OCI-LY1 (cell line): ENCODE measurements around the gene MUCL1.

Experiments
- H2AFZ ChIP-seq: fragments of 200-600 bp; sonication (generic), shearing (Covaris generic); 2 replicates; pipeline ENCODE4 v1.6.0; 2014; ENCODE audit warnings: antibody characterized with exemption, mild to moderate bottlenecking, low read length
- H3F3A ChIP-seq: fragments of 200-600 bp; sonication (generic), shearing (Covaris generic); 2 replicates; pipeline ENCODE4 v1.6.0; 2014; ENCODE audit warnings: mild to moderate bottlenecking, antibody characterized with exemption, low read length, moderate library complexity; ENCODE audit not compliant: insufficient read depth
- H3K27ac ChIP-seq: fragments of 200-600 bp; sonication (generic); 2 replicates; pipeline ENCODE4 v1.5.1; 2014; ENCODE audit warnings: low read length, mixed run types, mild to moderate bottlenecking, low read depth; ENCODE audit not compliant: poor library complexity, severe bottlenecking
- H3K27me3 ChIP-seq: fragments of 200-600 bp; sonication (generic); 2 replicates; pipeline ENCODE4 v1.6.0; 2014; ENCODE audit warnings: antibody characterized with exemption, mild to moderate bottlenecking, low read length, moderate library complexity; ENCODE audit not compliant: insufficient read depth
- H3K36me3 ChIP-seq: fragments of 200-600 bp; sonication (generic); 2 replicates; pipeline ENCODE4 v1.6.1; 2014; ENCODE audit warnings: mild to moderate bottlenecking, antibody characterized with exemption, low read length, moderate library complexity, mixed read lengths; ENCODE audit not compliant: insufficient read depth
- H3K4me1 ChIP-seq: fragments of 200-600 bp; sonication (generic); 2 replicates; pipeline ENCODE4 v1.5.1; 2014; ENCODE audit warnings: mild to moderate bottlenecking, low read length, moderate library complexity; ENCODE audit not compliant: insufficient read depth, severe bottlenecking
- H3K4me2 ChIP-seq: fragments of 200-600 bp; sonication (generic), shearing (Covaris generic); 2 replicates; pipeline ENCODE4 v1.6.1; 2014; ENCODE audit warnings: low read length
- H3K4me3 ChIP-seq: fragments of 200-600 bp; sonication (generic); 2 replicates; pipeline ENCODE4 v1.5.1; 2014; ENCODE audit warnings: low read length, low read depth, mild to moderate bottlenecking, mixed read lengths; ENCODE audit not compliant: poor library complexity, severe bottlenecking
- H3K79me2 ChIP-seq: fragments of 200-600 bp; shearing (Covaris generic); 2 replicates; pipeline ENCODE4 v1.6.1; 2016; ENCODE audit warnings: mixed run types, low read length, mixed read lengths; ENCODE audit not compliant: insufficient read depth
- H3K9ac ChIP-seq: fragments of 200-600 bp; sonication (generic), shearing (Covaris generic); 2 replicates; pipeline ENCODE4 v1.6.1; 2014; ENCODE audit warnings: mild to moderate bottlenecking, low read length, mixed read lengths
- H3K9me2 ChIP-seq: fragments of 200-600 bp; sonication (generic), shearing (Covaris generic); 2 replicates; pipeline ENCODE4 v1.6.1; 2014; ENCODE audit warnings: low read depth, mild to moderate bottlenecking, low read length, mixed read lengths
- H3K9me3 ChIP-seq: fragments of 200-600 bp; shearing (Covaris generic); 2 replicates; pipeline ENCODE4 v1.6.1; 2014; ENCODE audit warnings: low read length, mixed read lengths
- H4K20me1 ChIP-seq: fragments of 200-600 bp; sonication (generic), shearing (Covaris generic); 2 replicates; pipeline ENCODE4 v1.6.0; 2016; ENCODE audit warnings: mild to moderate bottlenecking, low read length; ENCODE audit not compliant: insufficient read depth
- CTCF ChIP-seq: fragments of 200-600 bp; sonication (generic), shearing (Covaris generic); IDR thresholded peaks from 2 replicates; pipeline ENCODE4 v1.5.1; 2017; ENCODE audit warnings: mild to moderate bottlenecking, antibody characterized with exemption, low read length, moderate library complexity, mixed read lengths
- EZH2 ChIP-seq: fragments of 200-600 bp; sonication (generic), shearing (Covaris generic); IDR thresholded peaks from 2 replicates; pipeline ENCODE4 v1.8.0; 2017; ENCODE audit warnings: borderline replicate concordance, mixed run types, mild to moderate bottlenecking, antibody characterized with exemption, low read length, moderate library complexity, mixed read lengths

Gene MUCL1

GRCh38 chr12:54868690-54869089 is 14.4 kb downstream of the MUCL1 start:
- no peak overlapping the region for H3K4me2 ChIP-seq
- H3K9ac ChIP-seq, result no peak overlapping the region
- no peak overlapping the region for H2AFZ ChIP-seq
- H3K9me3 ChIP-seq, result no peaks in the 10 kb centered on the region
- H3K79me2 ChIP-seq, result no peaks in the 10 kb centered on the region
- no peak overlapping the region for H3K27ac ChIP-seq
- no peaks in the 10 kb centered on the region for H3K4me1 ChIP-seq
- no peaks in the 10 kb centered on the region for H4K20me1 ChIP-seq
- H3F3A ChIP-seq, result no peaks in the 10 kb centered on the region
- no peaks in the 10 kb centered on the region for H3K9me2 ChIP-seq
- no peaks in the 10 kb centered on the region for H3K36me3 ChIP-seq
- TF ChIP-seq EZH2, result no peak
- TF ChIP-seq CTCF, result no peak
- H3K4me3 ChIP-seq, result no peak overlapping the region
- H3K27me3 ChIP-seq, result no peaks in the 10 kb centered on the region

- TF ChIP-seq CTCF, result no peak
- no peak for TF ChIP-seq EZH2
- Histone ChIP-seq H3K4me2 (no peak overlapping the region), H3K9ac (no peak overlapping the region), H3K4me3 (no peak overlapping the region), H3K4me1 (no peaks in the 10 kb centered on the region), H3K36me3 (no peaks in the 10 kb centered on the region), H4K20me1 (no peaks in the 10 kb centered on the region), H3K9me2 (no peaks in the 10 kb centered on the region), H3K9me3 (no peaks in the 10 kb centered on the region), H3K27ac (no peak overlapping the region), H3K79me2 (no peaks in the 10 kb centered on the region), H2AFZ (no peak overlapping the region), H3K27me3 (no peaks in the 10 kb centered on the region), H3F3A (no peaks in the 10 kb centered on the region)
These were observed 15.7 kb downstream of the MUCL1 start for GRCh38 chr12:54870048-54870447.

- Histone ChIP-seq H3K27me3 (no peaks in the 10 kb centered on the region), H3K4me1 (no peaks in the 10 kb centered on the region), H3K9me2 (no peaks in the 10 kb centered on the region), H3K27ac (no peak overlapping the region), H4K20me1 (no peaks in the 10 kb centered on the region), H3K9me3 (no peaks in the 10 kb centered on the region), H3F3A (no peaks in the 10 kb centered on the region), H3K4me3 (no peak overlapping the region), H2AFZ (no peak overlapping the region), H3K9ac (no peak overlapping the region), H3K79me2 (no peaks in the 10 kb centered on the region), H3K36me3 (no peaks in the 10 kb centered on the region), H3K4me2 (no peak overlapping the region)
- no peak for TF ChIP-seq CTCF
- no peak for TF ChIP-seq EZH2
These were observed 16.3 kb downstream of the MUCL1 start for GRCh38 chr12:54870617-54871016.
